CD4-positive, alpha-beta T cell treated with Interleukin-17A for 4 hours (primary cell): Measurements from ENCODE around the gene FEZ2.

Experiments
- DNase-seq: peaks from one replicate; pipeline ENCODE4 v3.0.0-alpha.2; 2020; ENCODE audit warnings: mixed read lengths

The FEZ2 gene

DNA sequence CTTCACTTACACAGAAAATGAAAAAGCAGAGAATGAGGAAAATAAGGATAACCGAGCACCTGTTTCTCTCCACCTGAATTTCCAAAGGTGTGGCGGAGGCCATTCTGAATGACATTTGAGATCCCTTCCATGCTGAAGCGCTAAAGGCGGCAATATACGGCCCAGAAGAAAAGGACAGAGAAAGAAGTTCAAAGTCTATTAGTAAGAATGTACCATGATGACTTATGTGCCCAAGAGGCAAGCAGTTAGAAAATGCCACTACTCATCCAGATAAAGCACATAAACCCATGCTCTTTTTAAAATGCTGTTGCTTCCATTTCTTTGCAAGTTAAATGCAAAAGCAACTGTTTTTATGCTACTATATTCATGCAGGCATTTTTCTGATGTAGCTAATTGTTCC lies 37.2 kb downstream of the FEZ2 start:
- DNase-seq, result no peak

DNA sequence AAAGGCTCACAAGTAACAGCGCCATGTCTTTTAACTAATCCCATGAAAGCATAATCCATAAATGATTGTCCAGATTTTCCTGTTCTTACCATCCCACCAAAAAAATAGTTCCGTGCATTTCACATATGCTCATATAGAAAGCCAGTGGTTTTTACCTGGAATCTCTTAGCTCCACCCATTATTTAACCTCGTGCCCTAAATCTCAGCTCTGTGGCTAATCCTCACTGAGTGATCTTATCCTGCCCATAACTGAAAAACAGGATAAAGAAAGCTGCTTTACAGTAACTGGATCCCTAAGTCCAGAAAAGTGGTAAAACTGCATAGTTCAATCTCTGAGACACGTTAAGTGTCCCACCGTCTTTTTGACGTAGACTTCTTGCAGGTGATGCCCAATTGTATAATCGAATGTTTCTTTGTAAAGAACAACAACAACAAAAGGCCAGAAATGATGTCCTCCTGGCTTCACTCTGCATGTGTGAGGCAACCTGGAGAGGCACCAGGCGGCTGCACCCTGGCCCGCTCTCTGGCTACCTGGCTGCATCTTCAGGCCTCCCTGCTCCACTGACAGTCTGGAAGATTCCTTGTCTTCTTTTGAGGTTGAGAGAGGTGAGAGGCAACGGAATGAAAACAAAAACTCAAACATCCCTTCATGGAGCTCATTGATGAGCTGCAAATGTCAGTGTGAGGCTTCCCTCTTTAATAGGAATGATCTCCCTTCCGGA lies 38.6 kb downstream of the FEZ2 start:
- no peak for DNase-seq

DNA sequence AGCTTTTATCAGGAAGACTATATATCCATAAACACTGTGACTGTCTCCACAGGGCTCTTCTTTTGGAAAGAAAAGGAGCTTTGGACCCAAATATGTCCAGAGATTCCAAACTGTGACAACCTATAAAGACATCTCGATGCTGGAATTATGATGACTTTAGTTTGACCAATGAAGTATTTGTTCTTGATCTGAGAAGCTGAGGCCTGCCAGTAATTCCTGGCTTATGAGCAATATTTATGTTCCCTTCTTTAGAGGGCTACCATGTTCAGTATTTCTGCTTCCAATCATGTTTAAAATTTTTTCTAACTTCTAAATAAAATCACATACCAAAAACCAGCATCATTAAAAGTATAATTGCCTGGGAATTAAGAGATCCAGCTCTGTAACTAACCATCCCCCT lies 41.1 kb downstream of the FEZ2 start:
- DNase-seq, result no peak

DNA sequence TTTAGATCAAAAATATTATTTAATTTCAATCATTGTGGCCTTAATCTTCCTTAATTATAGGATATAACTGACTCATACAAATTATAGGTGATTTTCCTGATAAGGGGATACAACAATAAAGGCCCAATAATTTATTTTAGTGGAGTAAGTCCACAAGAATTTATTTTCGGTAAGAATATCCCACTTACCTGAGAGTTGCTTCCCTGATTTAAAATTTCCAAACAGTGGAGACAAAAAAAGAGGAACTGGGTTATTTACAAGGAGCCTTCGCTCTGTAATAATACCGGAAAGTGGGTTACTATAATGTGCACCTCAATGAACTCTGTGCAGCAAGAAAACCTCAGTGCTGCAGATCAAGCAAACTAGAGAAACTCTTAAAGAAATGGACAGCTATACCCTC lies 42.2 kb downstream of the FEZ2 start:
- no peak for DNase-seq

DNA sequence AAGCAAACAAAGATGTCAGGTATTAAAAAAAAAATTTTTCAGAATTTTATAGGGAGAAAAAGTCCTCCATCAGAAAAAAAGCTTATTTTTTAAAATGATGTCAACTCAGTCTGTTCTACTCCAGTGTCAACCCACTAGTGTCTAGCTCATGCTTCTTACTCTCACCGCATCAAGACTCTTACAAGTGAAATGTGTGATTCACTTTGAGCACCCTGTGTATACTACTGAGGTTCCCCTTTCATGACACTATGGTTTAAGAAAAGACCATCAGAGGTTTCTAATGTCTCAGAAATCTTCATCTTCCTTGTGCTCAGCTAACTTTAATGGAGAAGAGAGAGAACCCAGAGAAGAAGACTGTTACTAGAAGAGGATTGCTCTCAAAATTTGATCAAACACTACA lies 43.4 kb downstream of the FEZ2 start:
- no peak for DNase-seq

DNA sequence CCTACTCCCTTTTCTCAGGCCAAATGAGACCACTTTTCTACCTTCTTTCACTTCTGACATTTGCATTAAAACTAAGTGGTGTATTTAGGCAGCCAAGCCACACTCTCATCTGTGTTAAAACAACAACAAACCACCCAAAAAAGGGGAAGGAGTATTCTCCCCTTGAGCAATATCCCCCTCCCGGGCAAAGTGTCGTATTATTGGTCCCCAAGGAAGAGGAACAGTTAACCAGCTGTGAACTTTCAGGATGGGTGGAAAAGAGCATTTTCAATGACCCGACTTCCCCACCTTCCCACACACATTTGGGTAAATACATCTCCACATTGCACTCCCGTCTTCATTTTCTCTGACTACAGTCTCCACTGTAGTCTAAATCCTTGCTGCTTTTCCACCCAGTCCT lies 44.3 kb downstream of the FEZ2 start:
- DNase-seq, result no peak

DNA sequence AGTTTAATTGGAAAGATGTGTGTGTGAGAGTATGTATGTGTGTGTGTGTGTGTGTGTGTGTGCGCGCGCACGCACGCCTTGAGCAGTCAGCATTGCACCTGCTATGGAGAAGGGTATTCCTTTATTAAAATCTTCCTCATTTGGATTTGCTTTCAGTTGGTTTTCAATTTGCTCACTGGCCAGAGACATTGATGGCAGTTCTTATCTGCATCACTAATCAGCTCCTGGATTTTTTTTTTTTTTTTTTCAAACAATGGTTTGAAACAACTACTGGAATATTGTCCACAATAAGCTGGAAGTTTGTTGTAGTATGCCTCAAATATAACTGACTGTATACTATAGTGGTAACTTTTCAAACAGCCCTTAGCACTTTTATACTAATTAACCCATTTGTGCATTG lies 48.0 kb downstream of the FEZ2 start:
- no peak for DNase-seq

DNA sequence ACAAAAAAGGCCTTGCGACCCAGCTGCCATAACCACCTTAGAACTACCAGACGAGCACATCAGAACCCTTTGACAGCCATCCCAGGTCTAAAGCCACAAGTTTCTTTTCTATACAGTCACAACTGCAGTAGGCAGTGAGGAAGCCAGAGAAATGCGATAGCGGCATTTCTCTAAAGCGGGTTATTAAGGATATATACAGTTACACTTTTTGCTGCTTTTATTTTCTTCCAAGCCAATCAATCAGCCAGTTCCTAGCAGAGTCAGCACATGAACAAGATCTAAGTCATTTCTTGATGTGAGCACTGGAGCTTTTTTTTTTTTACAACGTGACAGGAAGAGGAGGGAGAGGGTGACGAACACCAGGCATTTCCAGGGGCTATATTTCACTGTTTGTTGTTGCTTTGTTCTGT lies 48.8 kb downstream of the FEZ2 start:
- DNase-seq, result no peak

DNA sequence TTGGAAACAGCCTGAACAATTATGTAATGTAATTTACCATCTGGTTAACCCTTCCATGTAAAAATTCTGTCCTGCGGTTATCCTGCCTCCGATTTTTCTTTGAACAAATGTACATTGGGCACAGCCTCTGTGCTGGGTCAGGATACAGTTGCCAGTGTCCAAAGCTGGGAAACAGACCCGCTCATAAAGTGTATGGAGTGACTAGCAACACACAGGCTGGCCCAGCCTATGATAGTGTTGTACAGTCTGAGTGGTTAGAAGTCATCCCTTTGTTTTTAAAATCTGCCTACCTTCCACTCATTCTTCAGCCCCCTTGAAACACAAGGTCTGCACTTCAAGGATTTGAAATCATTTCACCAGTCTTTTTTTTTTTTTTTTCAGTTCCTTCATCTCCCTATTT lies 50.1 kb downstream of the FEZ2 start:
- no peak for DNase-seq

DNA sequence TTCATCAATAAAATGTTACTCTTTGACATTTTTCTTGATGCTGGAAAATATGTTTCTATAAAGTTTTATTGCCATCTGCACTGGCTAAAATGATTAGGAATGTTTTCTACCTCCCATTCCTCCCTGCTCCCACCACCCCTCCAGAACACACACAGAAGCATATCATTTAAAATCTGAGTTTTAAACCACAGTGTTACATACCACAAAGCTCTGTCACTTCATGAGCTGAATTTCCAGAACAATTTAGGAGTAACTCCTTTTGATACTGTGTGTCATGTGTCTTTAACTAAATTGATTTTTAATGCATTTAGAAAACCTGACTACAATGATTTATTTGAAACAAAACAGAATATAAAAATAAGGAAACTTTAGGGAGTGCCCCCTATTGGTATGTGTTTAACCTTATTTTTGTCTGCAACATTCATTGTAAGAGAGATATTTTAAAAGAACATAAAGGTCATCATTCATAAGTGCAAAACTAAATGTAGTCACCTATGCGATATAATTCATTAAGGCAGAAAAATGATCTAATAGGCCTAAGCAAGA lies 52.0 kb downstream of the FEZ2 start:
- no peak for DNase-seq

DNA sequence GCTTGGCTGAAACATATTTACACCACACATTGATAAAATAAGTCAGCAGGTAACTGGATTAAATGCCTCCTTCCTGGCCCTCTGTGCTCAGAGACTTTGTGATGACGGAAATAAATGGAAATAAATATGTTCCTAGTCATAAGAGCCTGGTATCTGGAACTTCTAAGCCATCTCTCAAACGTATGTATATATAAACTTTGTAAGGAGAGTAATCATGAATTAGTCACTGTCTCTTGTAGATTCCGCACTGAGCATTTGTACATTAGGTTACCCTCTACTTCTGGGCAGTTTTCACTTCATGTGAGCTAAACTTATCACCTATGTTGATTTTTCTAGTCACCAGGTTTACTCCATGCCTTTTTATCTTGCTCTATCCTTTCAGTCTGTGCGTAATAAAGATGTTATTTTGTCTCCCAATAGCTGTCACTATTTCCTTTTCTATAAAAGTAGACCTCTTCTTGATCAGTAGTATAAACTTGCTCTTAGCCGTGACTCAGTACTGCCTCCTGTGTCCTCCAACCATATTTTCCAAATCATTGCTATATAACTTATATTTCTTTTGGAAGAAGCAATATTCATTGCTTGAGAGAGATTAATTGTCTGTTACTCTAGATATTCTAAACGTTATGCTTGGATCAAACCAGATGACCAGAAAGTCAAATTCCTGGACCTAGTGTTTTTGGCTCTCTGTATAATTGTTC lies 53.2 kb downstream of the FEZ2 start:
- DNase-seq, result no peak

DNA sequence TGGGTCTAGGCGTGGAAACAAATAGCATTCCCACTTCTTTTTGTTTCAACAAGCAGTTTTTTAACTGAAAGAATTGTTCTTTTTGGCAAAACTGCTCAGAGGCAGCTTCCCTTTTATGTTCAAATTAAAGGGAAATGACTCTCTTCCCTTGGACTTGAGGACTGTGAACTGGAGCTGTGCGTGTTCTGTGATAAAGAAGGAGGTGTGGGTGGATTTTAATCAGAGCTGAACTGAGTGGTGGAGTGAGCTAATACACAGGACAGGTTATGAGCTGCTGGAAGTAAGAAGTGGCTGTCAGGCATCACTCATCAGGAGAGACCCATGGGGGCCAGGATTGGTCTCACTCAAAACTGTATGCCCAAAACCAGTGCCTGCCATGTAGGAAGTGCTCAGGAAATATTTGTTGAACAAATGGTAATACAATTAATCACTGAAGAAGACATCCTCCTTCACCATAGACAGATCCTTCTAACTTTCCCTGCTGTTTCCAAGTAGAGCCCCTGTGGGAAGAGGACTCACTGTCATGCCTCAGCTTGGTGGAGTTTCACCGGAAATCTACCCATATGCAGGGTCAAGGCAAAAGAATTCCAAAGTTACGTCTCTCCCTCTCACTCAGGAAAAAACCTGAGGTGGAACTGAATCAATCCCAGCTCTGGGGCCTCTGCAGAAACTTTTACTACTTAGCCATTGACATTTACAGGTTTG lies 55.9 kb downstream of the FEZ2 start:
- DNase-seq, result no peak

DNA sequence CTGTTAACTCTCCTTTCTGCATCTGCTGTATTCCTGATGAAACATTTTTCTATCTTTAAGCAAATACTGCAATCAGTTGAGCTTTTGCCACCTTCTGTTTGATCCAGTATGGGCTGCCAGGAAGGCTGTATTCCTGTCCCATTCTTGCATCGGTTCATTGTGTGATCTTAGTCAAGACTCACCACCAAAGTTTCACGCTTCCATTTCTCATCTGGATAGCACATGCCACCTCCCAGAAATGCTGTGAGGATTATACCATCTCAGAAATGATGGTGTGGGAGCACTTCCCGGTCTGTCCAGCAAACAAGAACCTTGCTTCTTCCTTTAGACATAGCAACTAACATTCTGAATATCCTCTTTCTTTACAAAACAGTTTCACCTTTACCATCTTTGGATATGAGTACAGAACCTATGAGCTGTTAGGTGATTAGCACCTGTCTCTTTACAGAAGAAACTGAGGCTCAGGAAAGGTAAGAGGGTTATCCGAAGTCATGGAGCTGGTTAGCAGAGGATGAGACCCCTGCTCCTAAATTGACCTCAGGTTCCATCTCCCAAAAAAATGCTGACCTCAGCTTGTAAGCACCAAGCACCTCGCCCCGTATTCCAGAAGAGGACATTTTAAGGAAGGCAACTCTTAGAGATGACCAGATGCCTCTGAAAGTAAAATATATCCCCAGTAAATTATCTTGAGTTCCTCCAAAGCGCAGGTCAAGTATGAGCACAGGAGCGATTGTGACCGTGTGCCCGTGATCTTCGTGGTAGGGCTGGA lies 56.8 kb downstream of the FEZ2 start:
- no peak for DNase-seq

DNA sequence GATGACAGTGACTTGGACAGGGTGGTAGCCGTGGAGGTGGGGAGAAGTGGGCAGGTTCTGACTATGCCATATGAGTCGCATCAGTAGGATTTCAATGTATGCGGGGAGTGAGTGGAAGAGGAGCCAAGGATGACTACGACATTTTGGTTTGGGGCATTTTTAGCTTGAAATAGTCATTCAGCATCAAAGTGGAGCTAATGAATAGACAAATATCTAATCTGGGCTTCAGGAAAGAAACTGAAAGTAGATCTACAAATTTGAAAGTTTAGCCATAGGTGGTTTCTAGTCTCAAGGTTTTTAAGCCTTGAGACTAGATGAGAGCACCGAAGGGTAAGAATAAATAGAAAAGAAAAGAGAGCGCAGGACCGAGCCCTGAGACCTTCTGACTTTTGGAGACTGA lies 58.3 kb downstream of the FEZ2 start:
- DNase-seq, result no peak

DNA sequence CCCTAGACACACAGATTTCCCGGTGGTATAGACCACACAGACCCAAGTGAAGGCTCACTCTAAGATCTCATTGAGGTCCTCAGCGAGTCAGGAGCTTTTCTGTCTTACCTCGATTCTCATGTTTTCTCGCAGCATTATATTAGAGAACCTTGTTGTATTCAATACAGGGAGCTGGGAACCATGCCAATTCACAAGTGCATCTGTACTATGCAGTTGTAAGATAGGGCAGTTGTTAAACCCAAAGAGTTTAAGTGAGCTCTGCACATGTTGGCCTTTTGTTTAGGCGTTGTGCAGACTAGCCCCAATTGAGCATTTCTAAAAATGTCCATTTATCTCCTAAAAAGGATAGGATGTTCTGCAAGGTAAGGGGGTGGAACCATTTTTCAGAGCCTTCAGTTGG lies 59.6 kb downstream of the FEZ2 start:
- DNase-seq, result no peak

DNA sequence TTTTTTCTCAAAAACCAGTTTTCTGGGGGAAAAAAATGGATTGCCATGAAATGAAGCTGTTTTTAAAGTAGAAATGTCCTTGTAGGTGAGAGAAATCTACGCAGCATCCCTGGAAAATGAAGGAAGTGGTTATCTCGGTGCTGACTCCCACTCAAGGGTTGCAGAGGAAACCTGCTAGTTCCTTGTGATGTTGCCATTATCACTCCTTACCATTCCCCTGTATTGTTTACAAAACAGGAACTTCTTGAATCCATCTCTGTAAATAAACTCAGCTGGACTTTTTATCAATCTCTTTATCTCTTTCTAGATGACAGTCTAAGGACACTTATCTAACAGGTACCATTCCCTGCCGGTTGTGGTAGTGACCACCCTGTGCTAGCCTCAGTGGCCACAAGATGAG lies 61.2 kb downstream of the FEZ2 start:
- DNase-seq, result no peak

DNA sequence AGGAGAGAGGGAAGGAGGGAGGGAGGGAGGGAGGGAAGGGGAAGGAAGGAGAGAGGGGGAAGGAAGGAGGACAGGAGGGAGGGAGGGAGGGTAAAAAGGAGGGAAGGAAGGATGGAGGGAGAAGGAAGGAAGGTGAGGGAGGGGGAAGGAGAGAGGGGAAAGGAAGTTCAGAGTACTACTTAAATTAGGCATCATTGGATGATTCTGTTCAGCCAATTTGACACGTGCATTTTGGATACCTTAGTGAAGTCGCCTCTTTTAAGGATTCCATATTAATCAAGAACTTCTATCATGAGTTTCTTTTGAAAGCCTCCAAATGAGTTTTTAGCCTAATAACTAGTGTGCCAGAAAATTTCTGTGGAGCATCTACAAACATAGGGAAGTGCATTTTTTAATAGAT lies 62.9 kb downstream of the FEZ2 start:
- no peak for DNase-seq

DNA sequence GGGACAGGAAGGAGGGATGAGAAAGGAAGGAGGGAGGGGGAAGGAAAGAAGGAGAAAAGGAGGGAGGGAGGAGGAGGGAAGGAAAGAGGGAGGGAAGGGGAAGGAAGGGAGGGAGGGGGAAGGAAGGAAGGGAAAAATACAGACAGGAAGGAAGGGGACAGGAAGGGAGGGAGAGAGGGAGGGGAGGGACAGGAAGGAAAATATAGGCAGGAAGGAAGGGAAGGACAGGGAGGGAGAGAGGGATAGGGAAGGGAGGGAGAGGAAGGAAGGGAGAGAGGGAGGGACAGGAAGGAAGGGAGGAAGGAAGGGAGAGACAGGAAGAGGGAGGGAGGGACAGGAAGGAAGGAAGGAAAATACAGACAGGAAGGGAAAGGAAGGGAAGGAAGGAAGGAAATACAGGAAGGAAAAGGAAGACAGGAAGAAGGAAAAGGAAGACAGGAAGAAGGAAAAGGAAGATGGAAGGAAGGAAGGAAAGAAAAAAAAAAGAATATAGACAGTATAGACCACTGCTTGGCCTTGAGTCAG lies 63.6 kb downstream of the FEZ2 start:
- DNase-seq, result no peak

DNA sequence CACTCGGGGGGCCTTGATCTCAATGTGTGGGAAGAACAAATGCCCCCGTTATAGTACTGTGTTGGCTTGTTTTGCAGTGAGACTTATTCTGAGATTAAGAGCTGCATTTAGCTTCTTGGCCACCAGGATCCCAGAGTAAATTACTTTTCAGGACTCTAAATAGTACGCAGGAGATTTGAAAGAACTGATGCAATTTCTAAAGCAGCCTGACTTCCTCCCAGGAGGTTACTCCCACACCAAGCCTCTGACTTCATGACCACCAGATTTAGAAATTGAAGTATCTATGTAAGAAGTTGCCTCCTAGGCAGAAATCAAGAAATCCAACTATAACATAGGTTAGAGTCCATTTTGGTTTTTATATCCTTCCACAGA lies 67.0 kb downstream of the FEZ2 start:
- DNase-seq, result no peak

DNA sequence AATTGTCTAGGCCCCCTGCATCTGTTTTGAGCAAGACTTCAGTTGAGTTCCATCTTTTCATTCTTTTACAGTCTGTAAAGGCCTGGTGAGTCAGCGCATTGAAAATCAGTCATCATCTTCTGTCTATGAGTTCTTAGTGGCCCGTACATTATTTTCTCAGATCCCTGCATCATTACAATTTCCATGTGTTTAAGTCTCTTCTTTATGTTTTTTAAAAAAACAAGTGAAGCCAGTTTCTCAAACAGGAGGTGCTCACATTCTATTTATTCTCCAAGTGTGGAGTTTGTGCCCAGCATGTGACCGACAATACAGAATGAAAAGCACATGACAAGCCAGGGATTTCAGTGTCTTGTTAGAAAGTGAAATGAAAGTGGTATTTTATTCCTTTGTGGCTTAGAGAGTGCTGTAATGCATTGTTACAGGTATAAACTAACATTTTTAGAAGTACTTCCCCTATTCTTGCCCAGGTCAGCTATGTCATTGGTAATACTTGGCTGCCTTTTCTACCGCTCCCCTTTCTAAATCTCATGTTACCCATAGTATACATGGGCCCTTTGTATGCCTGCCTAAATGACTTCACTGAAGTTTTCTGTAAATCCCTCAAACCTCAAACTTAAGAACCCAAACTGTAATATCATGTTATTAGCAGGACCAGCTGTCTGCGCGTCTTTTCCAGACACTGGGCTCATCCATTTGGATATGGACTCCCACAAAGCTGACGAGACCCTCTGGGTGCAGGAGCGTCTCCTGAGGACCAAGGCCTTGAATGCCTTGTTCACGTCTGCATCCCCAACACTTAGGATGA lies 67.6 kb downstream of the FEZ2 start:
- DNase-seq, result no peak

DNA sequence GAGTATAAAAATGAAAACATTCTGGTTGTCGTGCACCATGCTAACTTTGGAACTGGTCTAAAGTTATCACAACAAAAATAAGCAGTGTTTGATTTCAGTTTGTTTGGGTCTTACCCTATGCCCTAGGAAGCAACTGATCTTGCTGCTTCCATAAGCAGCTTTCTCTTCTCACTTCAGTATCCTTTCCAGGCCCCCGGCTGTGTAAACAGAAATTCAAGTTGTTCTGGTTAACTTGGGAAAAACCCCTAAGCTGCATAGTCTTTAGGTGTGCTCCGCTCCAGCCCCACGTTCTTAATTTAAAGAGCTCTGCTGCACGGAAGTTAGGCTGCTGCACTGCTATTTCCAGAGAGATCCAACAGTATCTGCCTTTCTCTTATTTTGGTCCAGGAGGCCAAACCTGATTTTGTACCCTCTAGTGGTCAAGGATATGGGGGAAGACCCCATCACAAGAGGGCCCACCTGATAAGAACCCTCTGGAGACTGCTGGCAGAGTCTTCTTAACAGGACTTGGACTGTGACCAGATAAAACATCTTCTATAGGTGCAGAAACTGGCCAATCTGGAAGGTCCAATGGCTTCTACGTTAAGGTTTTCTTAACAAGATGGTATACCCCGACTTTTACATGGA lies 69.1 kb downstream of the FEZ2 start:
- no peak for DNase-seq

DNA sequence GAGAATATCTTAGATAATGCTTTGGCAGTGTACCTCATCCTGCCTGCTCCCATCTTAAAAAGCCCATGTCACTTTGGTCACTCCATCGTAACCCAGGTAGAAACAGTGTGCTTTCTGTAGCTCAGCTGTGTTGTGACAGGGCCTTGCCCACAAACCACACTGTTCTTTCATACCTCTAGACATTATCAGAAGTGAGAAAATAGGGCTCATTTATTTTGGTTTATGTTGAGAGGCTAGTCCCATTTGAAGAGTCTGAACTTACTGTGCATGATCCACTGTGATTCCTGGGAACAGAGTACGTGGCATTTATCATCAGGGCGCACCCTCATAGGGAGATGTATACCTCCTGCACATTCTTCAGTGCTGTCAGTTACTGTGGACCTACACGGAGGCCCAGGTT lies 69.7 kb downstream of the FEZ2 start:
- no peak for DNase-seq
